Measurements from ENCODE around the gene CLEC1B.

GRCh38 chr12:10001171-10001776 lies 2.4 kb upstream of the CLEC1B start:
- TF ChIP-seq GATA2 (IDR thresholded peaks at IDR 0.05; ENCODE audit: low read depth, low read length) = no peak
- no peak for TF ChIP-seq GATA3 (IDR thresholded peaks at IDR 0.05; ENCODE audit: low read depth, low read length)

Data from SH-SY5Y (cell line).